Islet of Langerhans (tissue), 1 donor: ENCODE measurements around the gene CDH22.

Source experiments
- FAIRE-seq: peaks from one replicate; lab custom pipeline; 2011; peaks lifted over from hg19 to GRCh38; lab: Jason Lieb, UNC

Gene CDH22

GRCh38 chr20:46308258-46309157 is at the start of gene CDH22:
CDH22 (minus strand) TSS chr20:46308498; CDS start chr20:46251294, 57,204 bp downstream.
- FAIRE-seq, result no peak

- FAIRE-seq, result no peak
Observed at GRCh38 chr20:46357030-46357514, 48.8 kb upstream of the CDH22 start.

GRCh38 chr20:46356195-46357029 is 48.1 kb upstream of the CDH22 start:
- no peak for FAIRE-seq

- FAIRE-seq, result no peak
Observed at GRCh38 chr20:46355778-46356177, 47.5 kb upstream of the CDH22 start.

DNA sequence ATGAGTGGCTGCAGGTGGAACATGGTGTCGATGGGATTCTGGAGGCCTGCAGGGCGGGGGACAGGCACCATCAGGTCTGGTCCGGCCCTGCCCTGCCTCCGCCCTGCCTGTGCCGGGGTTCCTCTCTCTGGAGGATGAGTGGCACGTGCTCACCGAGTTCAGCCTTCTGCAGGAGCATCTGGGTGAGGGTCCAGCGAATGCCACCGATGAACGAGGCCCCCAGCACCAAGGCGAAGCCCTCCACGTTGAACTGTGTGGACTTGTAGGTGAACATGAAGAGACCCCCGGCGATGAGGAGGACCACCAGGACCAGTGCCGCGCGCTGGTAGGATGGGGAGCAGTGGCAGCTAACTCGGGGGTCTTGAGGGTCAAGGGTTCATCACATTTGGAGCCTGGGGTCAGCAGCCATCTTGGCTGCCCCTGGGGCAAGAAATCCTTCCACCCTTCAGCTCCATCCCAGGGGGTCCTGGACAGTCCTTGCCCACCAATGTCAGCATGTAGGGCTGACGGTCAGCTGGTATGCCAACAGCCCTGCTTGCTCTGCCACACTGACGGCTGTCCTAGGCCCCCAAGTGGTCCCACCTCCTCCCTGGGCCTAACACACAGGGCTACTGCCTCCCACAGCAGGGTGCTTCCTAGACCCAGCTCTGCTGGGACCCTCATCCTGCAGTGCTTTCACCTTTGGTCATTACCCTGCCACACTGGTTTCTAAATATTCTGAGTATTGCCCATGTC is 46.8 kb upstream of the CDH22 start:
- FAIRE-seq, result no peak

GRCh38 chr20:46354207-46354555 is 45.9 kb upstream of the CDH22 start:
- no peak for FAIRE-seq

DNA sequence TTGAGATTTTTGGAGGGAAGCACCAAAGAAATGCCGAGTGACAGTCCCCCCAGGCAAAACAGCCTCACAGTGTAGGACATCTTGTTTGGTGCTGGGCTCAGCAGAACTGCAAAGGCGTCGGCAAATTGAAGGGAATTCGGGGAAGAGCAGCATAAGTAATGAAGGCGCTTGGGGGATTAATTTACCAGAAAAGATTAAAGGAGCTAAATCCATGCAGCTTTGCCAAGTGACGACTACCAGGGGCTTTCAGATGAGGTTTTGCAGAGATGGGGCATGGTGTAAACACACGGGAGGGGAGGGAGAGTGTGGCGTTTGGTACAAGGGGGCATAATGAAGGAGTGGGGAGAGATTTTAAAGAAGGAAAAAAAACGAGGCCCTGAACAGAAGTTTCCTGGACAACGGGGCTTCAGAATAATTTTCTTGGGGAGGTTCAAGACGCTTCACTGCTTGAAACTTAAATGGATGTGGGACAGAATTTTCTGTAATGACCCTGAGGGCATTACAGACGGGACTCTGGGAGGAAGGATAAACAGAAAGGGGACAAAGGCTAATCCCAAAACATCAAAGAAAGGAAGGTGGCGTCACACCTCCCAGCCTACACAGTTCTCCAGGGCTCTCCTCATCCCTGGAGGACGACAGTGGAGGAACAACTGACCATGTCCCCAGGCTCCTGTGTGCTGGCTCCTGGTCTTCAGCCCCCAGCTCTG is 45.4 kb upstream of the CDH22 start:
- FAIRE-seq, result no peak

DNA sequence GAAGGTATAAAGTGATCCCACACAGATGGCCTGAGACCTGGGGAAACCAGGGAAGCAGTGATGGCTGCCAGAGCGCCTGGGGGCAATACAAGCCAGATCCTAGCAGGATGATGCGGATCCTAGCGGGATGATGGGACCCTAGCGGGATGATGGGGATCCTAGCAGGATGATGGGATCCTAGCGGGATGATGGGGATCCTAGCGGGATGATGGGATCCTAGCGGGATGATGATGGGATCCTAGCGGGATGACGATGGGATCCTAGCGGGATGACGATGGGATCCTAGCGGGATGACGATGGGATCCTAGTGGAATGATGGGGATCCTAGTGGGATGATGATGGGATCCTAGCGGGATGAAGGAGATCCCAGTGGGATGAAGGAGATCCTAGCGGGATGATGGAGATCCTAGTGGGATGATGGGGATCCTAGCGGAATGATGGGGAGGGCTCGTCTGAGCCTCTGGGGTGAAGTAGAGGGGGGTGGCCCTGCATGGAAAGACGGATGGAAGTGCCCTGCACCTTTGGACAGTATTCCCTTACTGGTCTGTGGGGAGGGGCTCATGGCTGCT is 44.2 kb upstream of the CDH22 start:
- FAIRE-seq, result no peak

DNA sequence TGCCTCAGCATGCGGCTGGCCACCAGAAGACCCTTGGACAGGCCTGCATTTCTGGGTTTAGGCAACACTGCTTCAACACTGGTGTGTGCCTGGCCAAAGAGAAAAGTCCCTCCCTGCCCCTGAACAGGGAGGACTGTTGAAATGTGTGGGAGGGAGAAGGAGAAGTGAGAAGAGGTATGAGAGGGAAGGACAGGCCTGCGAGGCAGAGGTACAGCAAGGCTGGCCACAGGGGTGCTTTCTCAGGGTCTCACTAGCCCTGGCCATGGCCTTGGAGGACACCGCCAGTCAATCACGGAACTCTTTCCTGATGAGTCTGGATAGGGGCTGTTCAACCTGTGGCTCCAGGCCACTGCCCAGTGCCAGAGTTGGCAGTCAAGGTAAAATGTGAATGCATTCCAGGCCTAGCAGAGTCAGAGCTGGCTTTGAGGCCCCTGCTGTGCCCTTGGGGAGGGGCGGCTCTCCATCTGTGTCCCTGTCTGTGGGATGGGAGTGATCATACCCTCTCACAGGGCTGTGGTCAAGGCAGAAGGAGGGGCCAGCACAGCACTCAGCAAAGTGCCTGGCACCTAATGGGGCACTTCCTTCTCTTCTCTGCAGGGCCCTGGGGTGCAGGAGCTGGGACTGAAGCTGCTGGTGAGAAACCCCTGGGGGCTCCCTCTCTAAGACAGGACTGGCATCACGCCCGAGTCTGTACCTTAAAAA is 43.2 kb upstream of the CDH22 start:
- FAIRE-seq, result no peak

GRCh38 chr20:46350986-46351267 is 42.6 kb upstream of the CDH22 start:
- no peak for FAIRE-seq

DNA sequence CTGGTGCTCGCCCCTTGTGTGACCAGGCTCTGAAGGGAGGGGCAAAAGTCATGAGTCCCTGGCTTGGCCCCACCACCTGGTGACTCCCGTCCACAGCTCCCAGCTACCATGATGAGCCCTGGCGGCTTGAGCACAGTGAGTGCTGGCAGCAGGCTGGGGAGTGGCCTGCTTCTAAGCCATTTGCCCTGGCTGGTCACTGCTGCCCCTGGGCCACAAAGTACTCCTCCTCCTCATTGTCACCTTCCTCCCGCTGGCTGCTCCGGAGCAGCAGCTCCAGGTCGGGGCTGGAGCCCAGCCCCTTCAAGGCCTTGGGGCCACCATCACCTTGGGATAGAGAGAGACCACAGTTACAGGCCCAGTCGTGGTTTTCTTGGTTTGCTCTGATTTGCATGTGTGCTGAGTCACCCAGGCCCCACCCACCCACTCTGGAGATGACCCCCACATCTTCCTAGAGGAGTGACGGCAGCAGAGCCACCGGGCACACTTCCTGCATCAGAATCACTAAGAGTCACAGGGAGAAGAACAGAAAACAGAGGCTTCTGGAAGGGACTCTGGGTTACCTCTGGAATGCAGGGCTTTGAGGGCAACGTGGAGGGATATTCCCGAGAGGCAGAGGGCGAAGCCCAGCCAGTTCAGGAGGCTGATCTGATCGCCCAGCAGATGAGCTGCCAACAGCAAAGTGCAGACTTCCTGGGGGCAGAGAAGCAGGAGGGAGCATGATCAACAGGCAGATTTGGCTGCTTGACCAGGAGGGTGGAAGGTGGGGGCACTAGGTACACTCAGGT is 42.1 kb upstream of the CDH22 start:
- FAIRE-seq, result no peak

GRCh38 chr20:46349742-46350056 is 41.4 kb upstream of the CDH22 start:
- no peak for FAIRE-seq

- FAIRE-seq, result no peak
Observed at GRCh38 chr20:46349035-46349741, 40.9 kb upstream of the CDH22 start.

DNA sequence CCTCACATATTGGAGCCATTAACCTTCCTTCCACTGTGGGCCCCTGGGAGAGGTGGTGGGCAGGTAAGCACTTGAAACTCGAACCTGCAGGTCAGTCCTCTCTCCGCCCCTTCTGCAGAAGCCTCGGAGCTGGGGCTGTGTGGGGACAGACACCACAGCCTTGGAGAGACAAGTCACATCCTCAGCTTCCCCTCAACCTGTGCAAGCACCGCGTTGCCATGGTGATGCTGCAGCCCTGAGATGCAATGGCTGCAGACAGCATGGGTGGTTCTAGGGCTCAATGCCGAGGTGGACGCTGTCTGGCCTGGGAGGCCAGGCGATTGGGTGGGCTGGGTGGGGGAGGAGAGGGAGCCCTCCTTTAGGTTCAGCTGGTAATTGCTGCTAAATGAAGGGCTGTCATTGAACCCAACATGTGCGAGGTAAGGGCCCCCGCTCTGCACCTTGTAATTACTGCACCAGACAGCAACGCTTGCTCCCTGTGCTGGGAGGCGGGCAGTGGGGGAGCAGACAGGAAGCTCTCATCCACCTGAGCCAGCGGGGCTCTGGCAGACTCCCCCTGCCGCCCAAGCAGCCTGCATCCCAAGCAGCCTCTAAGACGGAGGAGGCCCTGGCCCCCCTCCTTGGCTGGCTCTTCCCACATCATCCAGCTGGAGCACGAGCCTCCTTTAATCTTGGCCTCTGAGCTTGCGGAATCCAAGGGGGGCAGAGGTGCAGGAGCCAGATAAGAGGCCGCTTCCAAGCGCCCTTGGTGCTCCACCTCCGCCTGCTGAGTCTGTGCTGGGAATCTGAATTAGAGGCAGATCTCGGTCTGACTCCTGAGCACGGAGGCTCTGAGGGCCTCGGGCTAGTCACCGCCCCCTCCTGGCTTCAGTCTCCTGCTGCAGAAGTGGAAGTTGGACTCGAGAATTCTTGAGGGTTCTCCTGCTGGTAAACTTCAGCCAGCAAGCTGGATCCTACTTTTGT is 39.8 kb upstream of the CDH22 start:
- no peak for FAIRE-seq

GRCh38 chr20:46346770-46347169 is 38.5 kb upstream of the CDH22 start:
- FAIRE-seq, result no peak

GRCh38 chr20:46344488-46345162 is 36.3 kb upstream of the CDH22 start:
- no peak for FAIRE-seq

- no peak for FAIRE-seq
Observed at GRCh38 chr20:46343975-46344357, 35.7 kb upstream of the CDH22 start.

DNA sequence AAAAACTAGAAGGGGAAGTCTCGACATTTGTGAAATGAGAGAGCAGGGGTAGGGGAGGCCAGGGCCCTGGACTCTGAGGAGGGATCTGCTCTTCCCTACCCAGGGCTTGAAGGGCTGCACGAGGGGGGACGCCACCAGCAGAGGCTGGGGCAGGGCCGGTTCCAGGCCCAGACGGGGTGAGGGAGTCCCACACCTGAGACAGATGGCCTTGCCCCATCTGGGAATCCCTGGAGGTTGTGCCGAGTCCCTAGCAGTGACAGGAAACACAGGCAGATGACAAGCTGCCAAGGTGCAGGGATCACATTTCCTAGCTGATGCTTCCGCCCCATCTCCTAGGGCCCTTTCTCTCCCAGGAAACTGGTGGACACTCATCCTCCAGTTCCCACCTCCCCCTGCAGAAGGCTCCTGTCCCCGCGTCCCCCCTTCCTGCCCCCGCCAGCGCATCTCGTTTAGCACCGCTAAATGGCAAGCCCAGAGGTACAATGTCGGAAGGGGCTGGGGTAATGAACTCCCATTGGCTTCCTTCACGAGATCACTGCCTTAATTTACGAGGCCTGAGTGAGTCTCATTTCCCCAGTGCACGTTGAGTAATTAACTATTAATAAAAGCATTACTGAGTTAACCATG is 35.2 kb upstream of the CDH22 start:
- no peak for FAIRE-seq
